ENCODE results near the gene EFEMP1.

Gene EFEMP1

GRCh38 chr2:55899881-55900280, 23.7 kb downstream of the EFEMP1 start:
- no peak for DNase-seq (ENCODE audit: extremely low read depth in 1 of 2, low read depth in 1 of 2)

GRCh38 chr2:55898386-55899040, 25.1 kb downstream of the EFEMP1 start:
- no peak for DNase-seq (ENCODE audit: extremely low read depth in 1 of 2, low read depth in 1 of 2)

DNA sequence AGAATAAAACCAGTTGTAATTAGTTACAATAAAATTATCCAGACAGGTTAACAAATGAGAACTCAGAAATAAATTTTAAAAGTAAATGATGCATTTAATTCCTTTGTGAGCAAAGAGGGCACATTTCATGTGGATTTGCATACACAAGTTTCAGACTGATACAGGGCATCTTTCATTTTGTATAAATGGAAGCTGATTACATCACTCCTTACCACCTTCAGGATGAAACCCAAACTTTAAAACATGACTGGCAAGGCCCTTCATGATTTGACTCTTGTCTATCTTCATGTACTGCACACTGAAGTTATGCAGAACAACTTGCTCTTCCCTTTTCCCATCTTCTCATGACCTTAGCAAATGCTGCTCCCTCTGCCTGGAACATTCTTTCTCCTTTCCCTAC, 26.9 kb downstream of the EFEMP1 start:
- DNase-seq (ENCODE audit: extremely low read depth in 1 of 2, low read depth in 1 of 2), result no peak

DNA sequence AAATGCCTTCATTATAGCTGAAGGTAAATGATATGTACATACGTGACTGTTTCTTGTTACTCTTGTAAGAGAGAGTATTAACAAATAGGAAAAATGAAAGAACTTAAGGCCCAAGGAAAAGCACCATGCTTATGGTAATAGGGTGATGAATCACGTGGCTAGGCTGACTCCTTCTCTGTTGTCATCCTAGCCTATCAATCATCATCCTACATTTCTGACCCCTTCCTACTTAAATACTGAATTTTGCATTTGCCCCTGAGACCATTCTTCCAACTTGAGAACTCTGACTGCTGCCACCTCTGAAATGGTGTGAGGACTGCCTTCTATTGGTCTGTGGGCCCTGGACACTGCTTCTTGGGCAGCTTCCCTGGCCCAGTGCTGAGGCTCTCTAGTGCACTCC, 28.9 kb downstream of the EFEMP1 start:
- DNase-seq (ENCODE audit: extremely low read depth in 1 of 2, low read depth in 1 of 2), result no peak

DNA sequence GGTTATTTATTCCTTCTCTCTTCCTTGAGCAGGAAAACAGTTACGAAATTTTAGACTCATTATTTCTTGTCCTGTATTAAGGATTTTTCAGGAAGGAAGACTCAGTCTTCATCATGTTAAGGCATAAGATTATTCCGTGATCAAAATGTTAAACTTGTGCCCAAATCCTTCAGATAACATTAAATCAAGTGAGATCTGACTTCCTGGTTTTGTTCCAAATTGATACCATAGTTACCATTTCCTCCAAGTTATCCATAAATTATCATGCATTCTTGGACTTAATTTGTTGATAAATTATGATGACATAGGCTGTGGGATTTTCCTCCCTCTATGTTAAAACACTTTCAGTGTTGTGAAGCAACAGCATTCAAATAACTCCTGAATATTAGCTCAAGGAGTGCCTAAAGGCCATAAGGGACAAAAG, 31.9 kb downstream of the EFEMP1 start:
- no peak for DNase-seq (ENCODE audit: extremely low read depth in 1 of 2, low read depth in 1 of 2)

GRCh38 chr2:55888936-55889335, 34.6 kb downstream of the EFEMP1 start:
- DNase-seq (ENCODE audit: extremely low read depth in 1 of 2, low read depth in 1 of 2), result no peak

DNA sequence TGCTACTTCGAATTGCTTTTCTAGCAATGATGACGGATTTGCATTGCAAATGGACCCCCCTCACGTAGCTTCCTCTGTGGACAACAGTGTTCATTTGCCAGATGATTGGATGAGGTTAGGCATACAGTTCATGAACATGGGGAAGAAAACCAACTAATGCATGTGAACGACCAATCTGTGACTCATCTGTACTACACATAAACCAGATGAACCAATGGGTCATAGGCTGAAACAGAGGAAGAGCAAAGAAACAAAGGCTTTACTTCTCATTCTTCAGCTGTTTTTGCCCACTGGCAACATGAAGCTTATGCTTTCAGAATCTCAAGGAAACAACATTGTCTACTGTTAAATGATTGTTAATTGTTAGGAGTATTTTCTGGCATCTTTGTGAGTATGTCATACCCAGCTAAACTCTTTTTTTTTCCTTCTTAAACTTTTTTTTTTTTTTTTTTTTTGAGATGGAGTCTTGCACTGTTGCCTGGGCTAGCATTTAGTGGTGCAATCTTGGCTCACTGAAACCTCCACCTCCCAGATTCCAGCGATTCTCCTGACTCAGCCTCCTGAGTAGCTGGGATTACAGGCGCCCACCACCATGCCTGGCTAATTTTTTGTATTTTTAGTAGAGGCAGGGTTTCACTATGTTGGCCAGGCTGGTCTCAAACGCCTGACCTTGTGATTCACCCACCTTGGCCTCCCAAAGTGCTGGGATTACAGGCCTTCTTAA, 35.5 kb downstream of the EFEMP1 start:
- DNase-seq (ENCODE audit: extremely low read depth in 1 of 2, low read depth in 1 of 2), result no peak

- no peak for DNase-seq (ENCODE audit: extremely low read depth in 1 of 2, low read depth in 1 of 2)
These were observed 36.2 kb downstream of the EFEMP1 start for GRCh38 chr2:55887351-55887750.

DNA sequence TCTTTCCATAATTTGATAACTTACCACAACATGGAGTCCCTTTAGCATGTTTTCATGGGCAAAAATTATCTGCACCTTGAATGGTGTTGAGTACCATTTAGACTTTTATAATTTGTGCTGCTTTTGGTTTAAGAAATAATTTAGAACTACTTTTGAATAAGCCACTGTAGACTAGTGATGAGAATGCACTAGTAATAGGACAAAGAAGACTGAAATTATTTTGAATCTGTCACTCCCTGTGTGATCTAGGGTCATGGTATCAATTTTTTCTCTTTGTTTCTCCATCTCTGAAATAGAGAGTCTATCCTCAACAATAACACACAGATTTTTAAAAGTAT, 37.7 kb downstream of the EFEMP1 start:
- DNase-seq (ENCODE audit: extremely low read depth in 1 of 2, low read depth in 1 of 2), result no peak

GRCh38 chr2:55885127-55885943, 38.2 kb downstream of the EFEMP1 start:
- no peak for DNase-seq (ENCODE audit: extremely low read depth in 1 of 2, low read depth in 1 of 2)

GRCh38 chr2:55883829-55884228, 39.8 kb downstream of the EFEMP1 start:
- no peak for DNase-seq (ENCODE audit: extremely low read depth in 1 of 2, low read depth in 1 of 2)

- no peak for DNase-seq (ENCODE audit: extremely low read depth in 1 of 2, low read depth in 1 of 2)
These were observed 40.2 kb downstream of the EFEMP1 start for GRCh38 chr2:55883357-55883756.

DNA sequence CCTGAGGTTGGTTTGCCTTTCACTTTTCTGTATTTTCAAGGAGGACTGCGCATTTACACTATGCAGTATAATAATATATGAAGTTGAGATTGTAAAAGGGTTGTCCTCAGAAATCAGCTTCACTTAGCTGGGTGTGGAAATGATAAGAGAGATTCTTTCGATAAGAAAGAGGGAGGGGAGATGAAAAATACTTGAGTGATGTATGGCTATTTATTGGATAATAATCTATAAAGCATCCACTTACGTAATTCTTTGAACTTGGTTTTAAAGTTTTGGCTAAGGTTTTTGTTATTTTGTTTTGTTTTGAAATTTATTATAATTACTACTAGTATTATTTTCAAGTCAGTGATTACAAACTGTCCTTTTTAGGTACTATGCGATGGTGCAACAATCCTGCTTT, 40.6 kb downstream of the EFEMP1 start:
- DNase-seq (ENCODE audit: extremely low read depth in 1 of 2, low read depth in 1 of 2), result no peak

- DNase-seq (ENCODE audit: extremely low read depth in 1 of 2, low read depth in 1 of 2), result no peak
These were observed 43.0 kb downstream of the EFEMP1 start for GRCh38 chr2:55880416-55881143.

GRCh38 chr2:55879976-55880375, 43.6 kb downstream of the EFEMP1 start:
- DNase-seq (ENCODE audit: extremely low read depth in 1 of 2, low read depth in 1 of 2), result no peak

- no peak for DNase-seq (ENCODE audit: extremely low read depth in 1 of 2, low read depth in 1 of 2)
These were observed 46.5 kb downstream of the EFEMP1 start for GRCh38 chr2:55877087-55877436.

GRCh38 chr2:55876429-55877086, 47.0 kb downstream of the EFEMP1 start:
- no peak for DNase-seq (ENCODE audit: extremely low read depth in 1 of 2, low read depth in 1 of 2)

- DNase-seq (ENCODE audit: extremely low read depth in 1 of 2, low read depth in 1 of 2), result no peak
These were observed 48.0 kb downstream of the EFEMP1 start for GRCh38 chr2:55875434-55876135.

GRCh38 chr2:55874338-55874737, 49.2 kb downstream of the EFEMP1 start:
- no peak for DNase-seq (ENCODE audit: extremely low read depth in 1 of 2, low read depth in 1 of 2)

DNA sequence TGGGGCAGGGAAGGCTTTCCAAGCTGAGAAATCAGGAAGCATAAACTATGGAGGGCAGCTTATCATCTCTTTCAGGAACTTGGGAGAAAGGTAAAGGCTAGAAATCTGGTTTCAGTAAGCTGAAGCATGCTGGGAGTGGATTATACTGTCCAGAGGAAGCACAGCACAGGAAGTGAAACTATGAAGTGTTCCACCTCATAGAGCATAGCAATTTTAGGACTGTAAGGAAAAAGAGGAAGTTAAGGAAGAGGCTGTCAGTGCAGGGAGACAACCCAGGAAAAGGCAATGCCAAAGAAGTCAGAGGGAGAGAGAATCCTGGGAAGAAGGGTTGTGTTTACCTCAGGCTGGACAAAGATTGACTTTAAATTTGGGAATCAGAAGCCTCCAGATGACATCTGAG, 51.9 kb downstream of the EFEMP1 start:
- no peak for DNase-seq (ENCODE audit: extremely low read depth in 1 of 2, low read depth in 1 of 2)

All from activated CD8-positive, alpha-beta memory T cell treated with anti-CD3 and anti-CD28 coated beads for 1 hour (primary cell).